NK-92 treated with Interleukin-12 subunit alpha and Interleukin-12 subunit beta, amount 100 ng/mL, for 24 hours (cell line): ENCODE data around the gene LRRC71.

Source experiments
- DNase-seq: peaks from one replicate; lab custom pipeline; 2025; lab: John Stamatoyannopoulos, UW

LRRC71 gene

DNA sequence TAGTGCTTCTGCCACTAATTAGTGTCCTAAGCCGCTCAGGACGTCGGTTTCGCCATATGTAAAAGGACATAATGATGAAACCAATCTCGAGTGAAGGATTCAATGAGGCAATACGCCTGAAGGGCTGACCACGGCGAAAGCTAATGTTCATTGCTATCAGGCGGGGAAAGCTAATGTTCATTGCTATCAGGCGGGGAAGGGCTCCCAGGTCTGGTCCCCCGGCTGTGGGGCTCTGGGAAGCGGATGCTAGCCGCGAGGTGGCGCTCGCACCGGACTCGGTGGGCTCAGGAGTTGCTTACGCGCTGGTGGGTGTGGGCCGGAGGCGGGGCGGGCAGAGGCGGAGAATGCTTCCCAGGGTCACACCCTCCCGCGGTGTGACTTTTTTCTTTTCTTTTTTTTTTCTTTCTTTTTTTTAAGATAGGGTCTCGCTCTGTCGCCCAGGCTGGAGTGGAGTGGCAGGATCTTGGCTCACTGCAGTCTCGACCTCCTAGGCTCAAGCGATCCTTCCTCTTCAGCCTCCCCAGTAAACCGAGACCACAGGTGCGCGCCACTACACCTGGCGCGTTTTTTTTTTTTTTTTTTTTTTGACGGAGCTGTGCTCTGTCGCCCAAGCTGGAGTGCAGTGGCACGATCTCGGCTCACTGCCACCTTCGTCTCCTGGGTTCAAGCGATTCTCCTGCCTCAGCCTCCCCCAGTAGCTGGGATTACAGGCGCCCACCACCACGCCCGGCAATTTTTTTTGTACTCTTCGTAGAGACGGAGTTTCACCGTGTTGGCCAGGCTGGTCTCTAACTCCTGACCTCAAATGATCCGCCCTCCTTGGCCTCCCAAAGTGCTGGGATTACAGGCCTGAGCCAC is 28.0 kb upstream of the LRRC71 start:
- no peak for DNase-seq

GRCh38 chr1:156893048-156893953 is 27.1 kb upstream of the LRRC71 start, which contains the start of gene PEAR1:
PEAR1 (plus strand) TSS chr1:156893718; CDS start chr1:156903927, 10,209 bp downstream.
- no peak for DNase-seq

GRCh38 chr1:156894001-156894400 is 26.4 kb upstream of the LRRC71 start:
- no peak for DNase-seq

DNA sequence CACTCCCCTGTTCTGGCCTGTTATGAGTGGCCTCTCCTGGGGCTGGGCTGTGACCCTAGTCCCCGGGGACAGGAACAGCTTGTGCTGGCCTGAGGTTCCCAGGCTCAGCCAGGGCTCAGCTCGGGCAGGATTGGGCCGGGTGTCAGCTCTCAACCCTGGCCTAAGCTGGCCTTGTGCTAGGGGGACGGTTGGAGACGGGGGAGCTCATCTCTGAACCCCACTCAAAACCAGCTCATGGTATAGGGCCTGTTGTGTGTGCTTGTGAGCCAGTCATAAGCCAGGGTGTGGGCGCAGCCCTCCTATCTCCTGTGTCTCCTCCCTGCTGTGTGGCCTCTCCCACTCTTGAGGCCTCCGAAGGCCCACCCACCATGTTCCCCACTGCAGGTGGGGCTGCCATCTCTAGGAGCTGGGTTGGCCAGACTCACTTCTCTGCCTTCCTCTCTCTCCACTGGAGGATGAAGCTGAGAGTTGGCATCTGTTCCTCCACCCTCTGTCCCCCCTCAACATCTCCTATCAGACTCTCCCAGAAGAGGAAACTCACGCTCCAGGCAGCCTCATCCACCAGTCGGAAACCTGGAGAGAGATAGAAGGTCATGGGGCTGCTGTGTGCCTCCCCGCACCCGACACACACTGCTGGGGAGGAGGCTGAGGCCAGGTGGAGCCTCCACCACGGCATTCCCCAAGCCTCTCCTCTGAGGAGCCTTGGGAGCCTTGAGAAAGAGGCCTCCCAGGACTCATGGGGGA is 25.5 kb upstream of the LRRC71 start:
- no peak for DNase-seq

DNA sequence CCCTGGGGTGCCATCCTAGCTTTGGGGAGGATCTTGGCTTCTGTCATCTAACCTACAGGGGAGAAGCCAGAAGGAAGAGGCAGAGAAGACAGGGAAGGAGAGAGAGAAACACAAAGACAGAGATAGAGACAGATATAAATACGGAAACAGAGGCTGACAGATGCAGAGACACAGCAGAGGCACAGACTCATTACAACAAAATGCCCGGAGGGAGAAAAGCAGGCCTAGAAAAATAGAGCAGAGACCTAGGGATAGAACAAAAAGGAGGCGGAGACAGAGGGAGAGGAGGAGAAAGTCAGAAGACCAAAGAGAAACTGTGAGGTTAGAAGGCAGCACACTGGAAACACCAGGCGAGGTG is 25.0 kb upstream of the LRRC71 start:
- no peak for DNase-seq

DNA sequence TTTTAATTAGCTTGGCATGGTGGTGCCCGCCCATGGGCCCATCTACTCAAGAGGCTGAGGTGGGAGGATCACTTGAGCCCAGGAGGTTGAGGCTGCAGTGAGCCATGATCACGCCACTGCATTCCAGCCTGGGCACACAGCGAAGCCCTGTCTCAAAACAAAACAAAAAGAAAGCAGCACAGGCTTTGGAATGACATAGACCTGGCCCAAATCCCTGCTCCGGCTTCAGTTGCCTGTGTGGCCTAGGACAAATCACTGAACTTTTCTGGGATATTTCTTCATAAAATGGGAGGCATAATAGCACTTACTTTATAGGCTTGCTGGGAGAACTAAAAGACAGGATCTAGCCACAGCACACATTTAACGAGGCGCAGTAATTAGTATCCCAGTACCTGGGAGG is 24.5 kb upstream of the LRRC71 start:
- no peak for DNase-seq

- no peak for DNase-seq
Measured at GRCh38 chr1:156896490-156897033, 23.9 kb upstream of the LRRC71 start.

DNA sequence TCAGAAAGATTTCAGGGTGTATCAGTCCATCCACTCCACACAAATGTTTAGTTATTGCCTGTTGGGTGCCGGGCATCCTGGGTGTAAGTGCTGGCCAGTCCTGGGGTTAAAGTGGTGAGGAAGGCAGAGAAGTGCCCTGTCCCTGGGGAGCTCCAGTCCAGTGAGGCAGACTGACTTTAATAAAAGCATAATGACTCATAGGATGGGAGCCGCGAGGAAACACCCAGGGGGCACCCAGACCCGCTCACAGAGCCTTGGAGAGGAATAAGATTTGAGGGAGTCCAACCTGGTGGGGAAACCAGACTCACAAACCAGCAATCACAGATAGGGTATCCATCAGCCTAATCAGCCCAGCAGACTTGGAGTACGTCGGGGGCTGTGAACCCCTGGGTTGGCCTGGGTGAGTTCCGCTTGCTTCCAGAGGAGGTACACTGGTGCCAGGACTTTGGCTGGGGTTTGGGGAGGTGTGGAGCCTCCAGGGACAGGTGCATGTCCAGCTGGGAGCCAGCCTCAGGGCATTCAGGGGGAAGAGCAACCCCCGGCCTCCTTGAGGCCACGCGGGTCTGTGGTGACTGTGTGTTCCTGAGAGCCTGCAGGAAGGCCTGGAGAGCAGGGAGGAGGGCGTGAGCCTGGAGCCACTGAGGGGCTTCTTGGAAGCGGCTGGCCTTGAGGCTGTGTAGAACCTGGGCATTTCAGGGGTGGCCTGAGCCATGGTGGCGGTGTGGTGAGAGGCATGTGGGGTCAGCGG is 23.2 kb upstream of the LRRC71 start:
- DNase-seq = no peak

- no peak for DNase-seq
Measured at GRCh38 chr1:156898161-156898566, 22.3 kb upstream of the LRRC71 start.

DNA sequence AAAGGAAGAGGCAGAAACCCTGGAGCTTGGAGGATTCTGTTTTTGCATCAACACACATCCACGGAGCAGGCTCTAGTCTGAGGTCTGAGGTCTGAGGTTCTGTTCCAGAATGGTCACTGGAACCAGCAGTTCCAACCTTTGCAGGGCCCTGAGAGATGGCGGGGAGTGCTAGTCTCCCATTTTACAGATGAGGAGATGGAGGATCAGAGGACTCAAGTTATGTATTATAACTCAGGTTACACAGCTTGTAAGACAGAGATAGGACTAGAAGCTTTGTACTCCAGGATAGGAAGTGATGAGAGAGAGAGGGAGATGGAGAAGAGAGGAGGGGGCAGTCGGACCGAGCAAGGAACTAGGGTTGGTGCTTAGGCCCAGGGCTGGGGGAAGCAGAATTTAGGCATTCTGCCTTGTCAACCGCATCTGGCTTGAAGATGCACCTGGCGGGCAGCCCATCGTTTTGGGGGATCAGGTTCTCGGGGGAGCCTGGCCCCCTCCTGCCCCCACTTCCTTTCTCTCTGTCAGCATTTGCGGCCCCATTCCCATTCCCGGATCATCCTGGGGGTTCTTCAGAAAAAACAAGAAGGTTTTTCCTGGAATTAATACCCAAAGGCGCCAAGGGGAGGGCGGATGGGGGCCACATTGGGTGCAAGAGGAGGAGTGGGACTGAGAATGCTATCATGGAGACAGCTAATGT is 21.3 kb upstream of the LRRC71 start:
- no peak for DNase-seq

DNA sequence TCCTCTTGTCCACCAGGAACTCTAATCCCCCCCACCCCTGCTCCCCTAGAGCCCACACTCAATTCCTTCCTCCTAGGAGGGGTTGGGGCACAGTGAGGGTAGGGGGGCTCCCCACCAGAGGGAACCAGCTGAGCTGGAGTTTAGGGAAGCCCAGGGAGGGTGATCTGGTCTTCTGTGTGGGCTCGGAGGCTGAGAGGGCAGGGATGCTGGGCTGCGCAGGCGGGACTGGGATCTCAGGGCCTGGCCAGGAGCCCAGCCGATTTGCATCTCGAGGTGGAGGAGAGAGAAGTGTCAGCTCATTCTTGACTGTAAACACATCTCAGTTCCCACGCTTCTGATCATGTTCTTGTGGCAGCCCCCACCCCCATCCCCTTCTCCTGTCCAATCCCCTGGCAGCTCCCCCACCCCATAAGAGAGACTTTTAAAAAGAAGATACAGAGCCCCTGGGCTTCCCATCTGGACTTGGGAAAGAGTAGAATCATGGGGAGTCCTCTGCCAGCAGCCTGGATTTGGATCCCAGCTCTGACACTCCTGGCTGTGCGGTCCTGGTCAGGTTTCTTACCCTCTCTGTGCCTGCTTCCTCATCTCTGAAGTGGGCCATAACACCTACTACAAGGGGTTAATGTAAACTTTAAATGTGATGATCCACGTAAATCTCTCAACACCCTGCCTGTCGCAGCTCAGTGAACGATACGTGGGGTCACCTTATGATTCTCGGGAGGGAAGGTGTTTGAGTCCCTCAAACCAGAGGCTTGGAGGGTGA is 20.3 kb upstream of the LRRC71 start:
- DNase-seq = no peak

DNA sequence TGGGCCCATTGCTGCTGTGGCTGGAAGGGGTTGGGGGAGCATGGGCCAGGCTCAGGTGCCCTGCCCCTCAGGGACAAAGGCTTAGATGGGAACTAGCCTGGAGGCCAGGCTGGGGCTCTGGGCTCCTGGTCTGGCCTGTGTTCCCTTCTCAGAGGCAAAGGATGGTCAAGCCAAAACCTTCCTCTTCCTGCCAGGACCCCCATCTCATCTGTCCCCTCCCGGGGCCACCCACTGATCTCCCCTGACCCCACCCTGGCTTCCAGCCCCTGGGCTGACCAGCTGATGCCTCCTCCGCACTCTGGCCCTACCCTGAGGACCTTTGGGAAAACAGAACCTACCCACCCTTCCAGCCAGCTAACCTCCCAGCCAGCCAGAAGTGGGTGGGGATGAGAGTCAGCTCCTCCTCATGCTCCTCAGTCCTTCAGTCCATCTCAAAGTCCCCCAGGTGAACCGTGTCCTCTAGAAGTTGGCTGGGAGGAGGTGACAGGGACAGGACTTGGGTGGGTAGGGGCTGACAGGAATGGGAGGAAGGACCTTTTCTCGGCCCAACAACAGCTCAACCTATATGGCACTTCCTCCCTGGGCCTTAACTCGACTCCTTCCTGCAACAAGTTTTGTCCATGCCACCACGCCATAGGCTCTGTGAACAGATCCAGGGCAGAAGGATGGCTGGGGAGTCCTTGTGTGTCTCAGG is 19.4 kb upstream of the LRRC71 start:
- DNase-seq = no peak

- no peak for DNase-seq
Measured at GRCh38 chr1:156901590-156901900, 18.9 kb upstream of the LRRC71 start.

DNA sequence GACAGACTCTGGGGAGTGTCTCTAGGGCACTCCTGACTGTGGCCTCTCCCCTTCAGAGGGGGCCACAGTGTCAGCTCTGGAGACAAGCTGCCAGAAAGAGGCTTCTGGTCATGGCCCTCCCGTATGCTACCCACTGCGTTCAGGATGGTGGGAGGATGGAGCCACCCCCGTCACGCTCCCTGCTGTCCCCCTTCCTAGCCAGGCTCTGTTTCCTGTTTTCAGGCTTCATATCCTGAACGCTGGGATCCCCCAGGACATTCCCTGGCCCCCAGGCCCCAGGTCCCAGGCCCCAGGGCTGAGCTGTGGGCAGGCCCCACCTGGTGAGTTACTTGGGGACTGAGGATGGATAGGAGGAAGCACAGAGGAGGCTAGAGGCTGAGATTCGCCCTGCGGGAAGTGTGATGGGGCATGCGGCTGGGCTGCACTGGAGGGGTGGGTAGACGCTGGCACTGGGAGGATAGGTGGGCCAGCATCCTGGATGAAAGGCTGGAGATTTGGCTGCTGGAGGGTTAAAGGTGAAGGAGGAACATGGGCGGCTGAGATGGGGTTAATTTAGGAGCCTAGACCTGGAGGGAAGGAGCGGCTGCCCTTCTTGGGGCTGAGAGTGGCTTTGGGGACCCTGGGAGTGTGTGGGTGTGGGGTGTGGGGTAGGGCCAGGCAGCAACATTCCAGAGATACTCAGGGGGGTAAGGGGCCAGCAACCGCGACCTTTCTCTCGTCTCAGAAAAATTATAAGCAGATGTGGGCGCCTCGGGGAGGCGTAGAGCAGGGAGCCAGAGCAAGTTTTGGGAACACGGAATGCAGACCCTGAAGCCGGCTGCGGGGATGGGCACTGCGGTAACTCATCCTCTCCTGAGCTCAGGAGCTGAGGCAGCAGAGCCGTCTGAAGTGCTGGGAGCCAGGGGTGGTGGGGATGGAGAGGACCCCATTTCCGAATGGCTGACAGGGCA is 18.2 kb upstream of the LRRC71 start:
- no peak for DNase-seq

- no peak for DNase-seq
Measured at GRCh38 chr1:156903328-156904091, 16.9 kb upstream of the LRRC71 start.

GRCh38 chr1:156904187-156904959 is 16.1 kb upstream of the LRRC71 start:
- DNase-seq = no peak

GRCh38 chr1:156905176-156905575 is 15.3 kb upstream of the LRRC71 start:
- DNase-seq = no peak
